DMS 273 (cell line): ENCODE data around the gene CDON.

Source experiments
- DNase-seq: peaks from one replicate; lab custom pipeline; 2025; ENCODE audit not compliant: unreplicated experiment; lab: John Stamatoyannopoulos, UW

CDON gene

DNA sequence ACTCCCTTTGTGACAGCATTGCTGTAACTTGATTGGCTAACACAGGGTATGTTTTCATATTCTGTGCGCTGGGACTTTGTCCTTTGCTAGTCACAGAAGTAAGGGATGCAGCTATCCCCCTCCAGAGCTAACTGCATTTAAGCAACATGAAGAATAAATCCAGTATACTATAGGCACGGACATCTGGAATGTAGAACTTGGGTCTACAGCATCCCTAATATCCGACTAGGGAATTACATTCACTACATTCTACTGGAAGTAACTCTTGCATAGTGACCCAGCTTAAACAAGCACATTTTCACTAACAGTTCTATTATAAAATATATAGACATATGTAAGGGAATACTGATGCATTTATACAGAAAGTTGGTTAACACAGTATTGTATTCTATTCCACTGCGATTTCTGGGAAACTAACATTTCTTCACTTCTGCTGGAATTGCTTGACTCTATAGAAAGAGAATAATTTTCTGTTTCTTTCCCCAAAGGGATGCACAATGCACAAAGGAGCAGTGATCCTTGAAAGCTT lies 103.7 kb downstream of the CDON start:
- DNase-seq: no peak

DNA sequence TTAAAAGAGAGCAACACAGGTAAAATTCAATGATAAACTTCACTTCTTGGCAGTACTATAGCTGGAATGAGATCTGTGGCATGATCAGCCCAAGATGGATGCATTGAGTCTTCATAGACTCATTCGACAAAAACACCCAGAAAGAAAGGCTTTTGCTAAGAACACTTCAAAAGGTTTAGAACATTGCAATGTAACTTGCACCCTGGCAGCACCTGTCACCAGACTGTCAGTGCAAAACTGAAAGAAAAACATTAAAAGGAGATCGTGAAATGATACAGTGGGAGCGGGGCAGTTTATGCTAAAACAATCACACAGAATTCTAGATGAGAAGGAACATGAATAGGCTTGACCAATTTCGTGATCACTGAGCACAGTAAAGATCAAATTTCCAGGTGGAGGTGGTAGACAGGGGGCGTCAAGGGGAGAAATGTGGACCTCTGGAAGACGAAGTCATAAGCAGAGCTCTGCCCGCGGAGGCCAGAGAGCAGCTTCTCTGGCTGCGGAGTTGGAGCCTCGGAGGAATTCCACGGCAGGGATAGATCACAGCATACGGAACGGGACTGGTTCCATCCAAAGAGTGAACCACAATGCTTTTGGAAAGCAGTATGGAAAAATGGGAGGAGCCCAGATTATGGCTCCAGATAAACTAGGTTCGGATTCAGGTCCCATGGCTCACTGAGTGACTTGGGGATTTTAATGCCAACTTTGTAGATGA lies 104.9 kb downstream of the CDON start:
- no peak for DNase-seq

DNA sequence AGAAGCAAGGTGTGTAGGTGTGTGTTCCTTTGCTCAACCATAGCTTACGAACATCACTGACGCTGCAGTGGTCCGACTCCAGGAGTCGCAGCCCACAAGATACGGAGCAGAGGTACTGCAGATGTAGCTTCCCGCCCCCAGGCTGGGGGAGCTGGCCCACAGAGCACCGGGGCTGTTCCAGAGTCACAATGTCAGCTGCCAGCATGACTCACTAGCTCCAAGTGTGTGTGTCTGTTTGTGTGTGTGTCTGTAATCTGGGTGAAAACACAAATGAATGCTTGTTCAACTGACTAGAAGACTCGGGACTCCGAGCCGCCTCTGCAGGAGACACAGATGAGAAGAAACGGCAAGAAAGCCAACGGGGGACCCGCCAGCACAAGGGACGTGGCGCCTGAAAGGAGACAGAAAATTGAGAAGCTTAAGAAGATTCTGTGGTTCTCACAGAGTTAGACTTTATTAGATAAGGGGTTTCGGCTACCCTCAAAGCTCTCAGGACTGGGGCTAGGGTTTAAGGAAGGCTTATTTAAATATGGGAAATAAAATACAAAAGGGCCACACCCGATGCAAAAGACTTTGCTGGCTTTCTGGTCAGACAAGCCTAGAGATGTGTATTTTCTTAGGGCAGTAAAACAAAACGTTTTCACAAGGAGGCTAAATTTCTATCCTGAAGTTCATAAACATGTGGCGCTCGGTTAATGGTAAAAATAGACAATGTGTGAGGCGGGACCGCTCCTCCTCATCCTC lies 106.1 kb downstream of the CDON start:
- no peak for DNase-seq

DNA sequence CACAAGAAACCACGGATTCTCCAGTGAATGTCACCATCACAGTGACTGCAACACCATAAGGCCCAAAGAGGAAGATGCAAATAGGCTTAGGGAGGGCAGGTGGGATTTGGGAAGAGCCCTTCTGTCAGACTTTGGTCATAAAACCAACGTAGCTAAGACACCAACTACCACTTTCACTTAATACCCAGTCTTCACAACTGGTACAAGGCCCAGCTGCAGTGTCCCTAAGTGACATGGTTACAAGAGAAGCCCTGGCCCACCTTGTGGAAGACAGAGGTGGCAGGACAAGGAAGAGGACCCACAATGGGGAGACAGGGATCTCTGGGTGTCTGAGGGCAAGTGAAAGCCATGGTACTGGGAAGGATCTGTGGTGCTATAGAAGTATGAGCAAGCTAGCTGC lies 106.8 kb downstream of the CDON start:
- DNase-seq: no peak

DNA sequence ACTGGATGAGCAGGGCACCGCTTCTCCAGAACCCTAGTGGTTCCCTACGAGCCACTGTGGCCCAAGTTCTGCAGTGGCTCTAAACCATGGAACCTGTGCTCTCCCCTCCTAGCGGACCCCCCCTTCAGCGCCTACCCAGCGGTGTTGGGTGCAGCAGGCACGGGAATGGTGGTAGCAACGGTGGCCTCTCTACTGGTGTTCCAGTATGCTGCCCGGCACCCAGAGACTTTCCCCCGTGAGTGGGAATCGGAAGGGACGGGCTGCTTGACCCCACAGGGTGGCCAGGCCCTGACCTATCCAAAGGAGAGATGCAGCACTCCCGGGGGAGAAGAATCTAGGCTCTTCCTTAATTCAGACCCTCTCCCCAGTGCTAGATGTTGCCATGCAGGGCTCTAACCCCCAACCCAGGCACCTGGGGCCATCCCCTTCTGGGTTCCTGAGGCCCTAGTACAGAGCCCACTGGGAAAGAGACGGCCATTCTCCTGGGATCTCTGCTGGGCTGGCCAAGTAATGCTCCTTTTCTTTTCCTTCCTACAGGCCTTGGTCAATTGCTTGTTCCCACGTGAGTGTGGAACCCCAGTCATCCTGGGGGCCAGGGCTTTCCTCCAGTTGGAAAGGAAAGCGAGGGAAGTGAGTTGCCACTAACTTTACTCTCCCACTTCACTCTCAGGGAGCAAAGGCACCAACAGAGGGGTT lies 107.6 kb downstream of the CDON start:
- DNase-seq: no peak

DNA sequence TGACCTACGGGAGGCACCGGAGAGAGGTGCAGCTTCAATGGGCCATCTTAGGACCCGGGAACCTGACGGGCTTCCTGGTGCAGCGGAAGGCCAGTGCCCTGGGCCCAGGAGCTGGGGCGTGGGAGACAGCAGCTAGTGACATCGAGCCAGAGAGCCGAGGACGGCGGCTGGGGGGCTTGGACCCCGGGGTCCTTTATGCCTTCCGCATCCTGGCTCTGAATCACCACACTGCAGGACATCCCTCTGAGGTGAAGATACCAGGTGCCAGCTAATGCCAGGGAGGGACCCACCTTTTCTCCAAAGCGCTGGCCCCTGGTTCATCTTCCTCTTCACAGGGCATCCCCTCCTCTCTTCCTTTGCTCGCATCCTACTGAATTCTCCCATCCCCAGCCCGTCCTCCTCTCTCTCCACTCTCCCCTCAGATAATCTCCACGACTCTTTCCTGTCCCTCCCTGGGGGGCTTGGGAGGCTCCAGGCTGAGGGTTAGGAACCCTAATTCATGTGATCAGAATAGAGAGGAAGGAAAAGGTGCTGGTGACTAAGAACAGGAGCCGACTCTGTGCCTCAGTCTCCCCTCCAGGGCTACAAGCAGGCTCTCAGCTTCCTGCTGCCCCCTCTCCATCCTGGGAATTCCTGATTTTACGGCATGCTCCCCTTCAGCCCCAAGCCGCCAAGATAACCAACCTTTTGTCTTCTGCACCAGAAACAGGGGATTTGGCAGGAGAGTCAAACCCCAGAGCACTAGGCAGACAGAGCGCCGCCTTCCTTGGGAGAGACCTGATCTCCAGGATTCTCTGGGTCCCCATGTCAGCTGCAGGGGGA lies 108.3 kb downstream of the CDON start:
- no peak for DNase-seq

DNA sequence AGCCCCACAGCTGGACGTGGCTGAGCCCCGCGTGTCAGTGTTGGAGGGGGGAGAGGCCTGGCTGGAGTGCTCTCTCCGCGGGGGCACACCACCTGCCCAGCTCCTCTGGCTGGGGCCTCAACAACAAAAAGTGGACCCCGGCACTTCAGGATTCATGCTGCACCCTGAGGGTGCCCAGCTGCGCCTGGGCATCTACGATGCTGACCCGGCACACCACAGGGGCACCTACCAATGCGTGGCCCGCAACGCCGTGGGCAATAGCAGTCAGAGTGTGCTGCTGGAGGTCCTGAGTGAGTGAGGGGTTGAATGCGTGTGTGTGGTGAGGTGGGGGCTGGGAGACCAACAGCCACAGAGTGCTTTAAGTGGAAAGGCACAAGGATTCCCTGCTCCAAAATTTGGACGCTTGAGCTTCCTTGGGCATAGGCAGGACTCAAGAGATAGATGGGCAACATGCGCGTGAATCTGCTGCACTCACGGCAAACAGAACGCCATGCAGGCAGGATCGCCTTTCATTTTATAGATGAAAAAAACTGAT lies 109.2 kb downstream of the CDON start:
- no peak for DNase-seq

DNA sequence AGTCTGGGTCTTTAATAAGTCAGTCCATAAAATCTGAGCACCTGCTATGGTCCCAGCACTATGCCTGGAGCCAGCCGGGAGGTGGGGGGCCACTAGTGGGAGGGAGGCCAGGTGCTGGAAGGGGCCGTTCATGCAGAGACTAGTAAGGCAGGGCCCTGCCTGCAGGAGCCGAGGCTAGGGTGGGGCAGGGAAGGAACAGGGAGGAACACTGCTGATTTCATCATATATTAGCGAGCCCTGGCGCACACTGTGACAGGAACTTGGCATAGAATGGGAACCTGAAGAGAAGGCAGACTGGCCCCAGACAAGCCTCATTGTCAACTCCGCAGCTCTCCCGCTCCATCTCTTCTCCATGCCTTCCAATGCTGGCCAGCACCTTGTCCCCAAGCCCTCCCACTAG lies 109.7 kb downstream of the CDON start:
- DNase-seq: peak; percentile 43

DNA sequence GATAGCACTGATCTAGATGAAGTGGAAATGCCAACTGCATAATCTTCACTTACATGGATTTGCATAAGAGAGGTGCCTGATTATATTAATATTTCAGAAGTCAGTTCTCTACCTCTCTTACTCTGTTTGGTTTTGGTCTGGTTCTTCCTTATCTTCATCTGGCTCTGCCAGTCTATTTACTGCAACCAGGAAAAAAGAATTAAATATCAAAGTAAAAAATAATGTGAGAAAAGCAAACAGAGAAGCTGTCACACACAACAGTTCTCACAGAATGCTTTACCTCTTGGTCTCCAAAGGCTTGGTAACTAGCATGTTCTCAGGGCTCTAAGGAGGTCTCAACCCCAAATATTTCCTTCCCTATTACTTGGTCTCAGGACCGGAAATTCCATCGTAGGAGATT lies 110.1 kb downstream of the CDON start:
- DNase-seq: no peak

DNA sequence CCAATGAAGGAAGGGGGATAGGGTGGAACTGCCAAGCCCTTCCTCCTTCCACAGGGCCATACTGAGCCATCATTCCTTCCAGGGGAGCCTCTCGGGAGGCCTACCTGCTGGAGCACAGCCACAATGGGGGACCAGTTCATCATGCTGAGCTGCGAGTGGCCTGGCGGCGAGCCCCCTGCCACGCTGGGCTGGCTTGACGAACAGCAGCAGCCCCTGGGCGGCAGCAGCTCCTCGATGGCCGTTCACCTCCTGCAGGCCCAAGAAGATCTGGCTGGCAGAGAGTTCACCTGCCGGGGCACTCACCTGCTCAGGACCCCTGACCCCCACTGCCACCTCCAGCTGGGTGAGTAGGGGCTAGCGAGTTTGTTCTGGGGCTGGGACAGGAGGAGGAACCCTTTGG lies 110.9 kb downstream of the CDON start:
- no peak for DNase-seq

DNA sequence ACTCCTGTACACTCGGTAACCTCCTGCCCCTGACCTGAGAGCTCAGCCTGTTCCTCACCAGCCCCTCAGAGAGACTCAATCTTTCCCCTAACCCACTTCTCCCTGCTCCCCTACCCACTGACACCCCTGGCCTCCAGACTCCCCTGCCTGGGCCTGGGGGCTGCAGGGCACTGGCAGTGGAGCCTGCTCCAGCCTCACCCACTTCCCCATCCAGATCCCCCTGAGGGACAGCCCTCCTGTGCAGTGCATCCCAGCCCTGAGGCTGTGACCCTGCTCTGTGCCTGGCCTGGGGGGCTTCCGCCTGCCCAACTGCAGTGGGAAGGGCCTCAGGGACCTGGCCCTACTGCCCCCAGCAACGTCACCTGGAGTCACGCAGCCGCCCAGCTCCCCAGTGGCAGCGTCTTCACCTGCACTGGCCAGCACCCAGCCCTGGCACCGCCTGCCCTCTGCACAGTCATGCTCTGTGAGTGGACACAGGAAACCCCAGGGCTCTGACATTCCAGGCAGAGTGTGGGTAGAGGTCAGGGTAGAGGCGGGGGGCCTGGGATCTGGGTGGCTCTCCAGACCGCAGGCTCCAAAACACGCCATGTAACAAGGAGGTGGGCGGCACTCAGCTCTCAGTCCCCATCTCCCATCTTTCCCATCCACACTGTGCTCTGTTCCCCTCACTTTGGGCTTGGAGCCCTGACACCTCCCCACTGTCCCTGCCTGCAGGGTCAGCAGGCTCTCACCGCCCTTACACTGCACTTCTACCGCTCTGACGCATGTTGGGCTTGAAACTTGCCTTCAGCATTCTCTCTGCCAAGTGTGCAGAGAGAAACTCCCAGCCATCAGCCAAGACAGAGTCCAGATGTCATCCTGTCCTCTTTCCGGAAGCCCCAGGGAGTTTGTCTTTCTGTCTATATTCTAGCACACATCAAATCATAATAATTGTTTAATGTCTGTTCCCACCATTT lies 111.7 kb downstream of the CDON start:
- no peak for DNase-seq

DNA sequence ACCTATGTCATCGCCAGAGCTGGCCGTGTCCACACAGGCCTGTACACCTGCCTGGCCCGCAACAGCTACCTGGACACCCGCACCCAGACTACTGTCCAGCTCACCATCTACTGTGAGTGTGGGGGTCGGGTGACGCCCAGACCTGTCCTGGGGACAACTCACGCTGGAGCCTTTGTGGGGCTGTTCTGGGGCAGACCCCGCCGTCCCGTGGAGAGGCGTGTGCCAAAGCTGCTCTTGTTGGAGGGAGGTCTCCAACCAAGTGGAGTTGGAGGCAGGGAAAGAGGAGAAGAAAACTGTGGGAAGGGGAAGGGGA lies 112.5 kb downstream of the CDON start:
- no peak for DNase-seq

DNA sequence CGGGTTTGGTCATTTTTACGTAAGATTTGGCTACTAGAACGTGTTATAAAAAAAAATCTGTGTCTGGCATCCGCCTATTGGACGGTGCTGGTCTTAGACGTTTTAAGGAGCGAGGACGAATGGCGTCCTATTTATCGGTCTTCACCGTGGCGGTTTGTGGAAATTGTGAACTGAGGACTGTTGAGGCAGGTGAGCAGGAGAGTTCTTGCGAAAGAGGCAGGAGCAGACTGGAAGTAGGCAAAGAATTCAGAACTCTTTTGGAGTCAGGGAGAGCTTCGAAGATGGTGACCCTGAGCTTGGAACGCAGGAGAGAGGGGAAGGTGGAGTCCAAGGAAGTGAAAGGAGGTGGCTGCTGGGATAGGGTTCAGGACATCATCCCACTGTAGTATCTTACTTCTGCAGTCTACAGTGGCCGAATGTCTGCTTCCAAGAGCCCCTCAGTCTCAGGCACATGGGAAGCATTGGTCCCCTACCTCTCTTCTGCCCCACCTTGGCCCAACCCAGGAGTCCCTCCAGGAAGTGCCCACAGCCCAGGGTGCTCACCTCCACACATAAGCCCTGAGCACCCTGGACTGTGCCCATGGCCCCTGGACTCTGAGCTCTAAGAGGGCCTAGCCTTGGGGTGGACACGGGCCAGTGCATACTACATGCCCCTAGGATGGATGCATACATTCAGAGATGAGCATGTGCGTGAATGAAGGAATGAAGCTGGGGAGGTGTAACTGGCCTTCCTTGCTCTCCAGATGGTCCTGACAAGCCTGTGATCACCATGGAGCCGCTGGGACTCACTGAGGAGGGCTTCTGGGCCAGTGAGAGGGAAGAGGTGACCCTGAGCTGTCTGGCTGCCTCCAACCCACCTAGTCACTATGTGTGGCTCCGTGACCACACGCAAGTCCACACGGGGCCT lies 113.1 kb downstream of the CDON start:
- DNase-seq: no peak

DNA sequence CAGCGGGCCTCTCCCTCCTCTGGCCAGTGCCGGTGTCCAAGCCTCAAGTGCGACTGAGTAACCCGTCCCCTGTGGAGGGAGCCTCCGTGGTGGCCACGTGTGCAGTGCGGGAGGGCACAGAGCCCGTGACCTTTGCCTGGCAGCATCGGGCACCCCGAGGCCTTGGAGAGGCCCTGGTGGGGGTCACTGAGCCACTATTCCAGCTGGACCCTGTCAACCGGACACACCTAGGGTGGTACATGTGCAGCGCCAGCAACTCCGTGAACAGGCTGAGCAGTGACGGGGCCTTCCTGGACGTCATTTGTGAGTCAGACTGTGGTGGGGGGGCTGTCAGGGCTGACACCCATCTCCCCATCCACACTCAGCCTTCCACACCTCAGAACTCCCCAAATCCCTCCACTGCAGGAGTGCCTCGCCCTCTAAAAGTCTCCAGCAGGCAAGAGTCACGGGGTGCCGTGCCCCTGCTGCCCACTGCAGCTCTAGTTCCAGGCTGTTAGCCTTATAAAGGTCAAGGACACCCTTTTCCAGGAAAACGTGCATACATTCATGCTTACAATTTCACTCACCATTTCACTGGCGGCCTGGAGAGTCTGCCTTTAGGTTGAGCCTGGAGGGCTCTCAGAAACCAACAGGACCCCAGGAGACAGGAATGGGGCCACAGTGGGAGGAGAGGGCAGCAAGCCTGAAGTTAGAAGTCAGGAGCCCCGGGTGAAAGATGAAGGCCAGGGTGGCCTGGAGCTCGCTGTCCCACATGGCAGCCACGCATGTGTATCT lies 114.2 kb downstream of the CDON start:
- DNase-seq: no peak

DNA sequence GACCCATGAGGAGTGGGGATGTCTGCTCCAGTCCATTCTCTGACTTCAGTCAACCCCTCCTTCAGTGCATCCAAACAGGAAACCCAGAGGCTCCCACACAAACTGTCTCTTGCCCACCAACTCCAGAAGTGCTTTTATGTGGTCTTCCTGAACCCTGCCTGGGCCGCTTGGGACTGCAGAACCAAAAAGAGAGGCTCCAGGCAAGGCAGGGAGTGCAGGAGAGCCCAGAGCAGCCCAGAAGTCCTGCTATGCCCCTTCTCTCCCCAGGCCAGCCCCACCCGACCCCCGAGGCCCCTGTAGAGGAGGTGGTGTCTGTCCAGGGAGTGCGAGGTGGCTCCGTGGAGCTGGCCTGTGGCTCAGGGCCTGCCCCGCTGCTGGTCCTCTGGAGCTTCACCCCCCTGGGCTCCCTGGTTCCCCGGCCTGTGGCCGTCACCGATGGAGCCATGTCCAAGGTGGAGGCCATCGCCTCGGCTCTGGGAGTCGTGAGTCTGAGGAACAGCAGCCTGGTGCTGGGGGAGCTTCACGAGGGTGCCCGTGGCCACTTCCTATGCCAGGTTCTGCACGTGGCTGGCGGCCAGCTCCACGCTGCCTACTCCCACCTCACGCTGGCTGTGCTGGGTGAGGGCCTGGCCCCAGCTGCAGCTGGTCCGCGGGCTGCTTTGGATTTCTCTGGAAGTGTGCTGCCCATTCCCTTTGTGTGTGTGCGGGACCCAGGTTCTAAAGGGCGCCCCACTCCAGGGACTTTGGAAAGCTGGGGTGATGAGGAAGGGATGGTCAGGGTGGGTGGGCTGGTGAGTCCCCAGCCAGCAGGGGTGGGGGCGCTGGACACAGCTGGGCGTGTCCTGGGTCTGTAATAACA lies 115.0 kb downstream of the CDON start:
- no peak for DNase-seq

DNA sequence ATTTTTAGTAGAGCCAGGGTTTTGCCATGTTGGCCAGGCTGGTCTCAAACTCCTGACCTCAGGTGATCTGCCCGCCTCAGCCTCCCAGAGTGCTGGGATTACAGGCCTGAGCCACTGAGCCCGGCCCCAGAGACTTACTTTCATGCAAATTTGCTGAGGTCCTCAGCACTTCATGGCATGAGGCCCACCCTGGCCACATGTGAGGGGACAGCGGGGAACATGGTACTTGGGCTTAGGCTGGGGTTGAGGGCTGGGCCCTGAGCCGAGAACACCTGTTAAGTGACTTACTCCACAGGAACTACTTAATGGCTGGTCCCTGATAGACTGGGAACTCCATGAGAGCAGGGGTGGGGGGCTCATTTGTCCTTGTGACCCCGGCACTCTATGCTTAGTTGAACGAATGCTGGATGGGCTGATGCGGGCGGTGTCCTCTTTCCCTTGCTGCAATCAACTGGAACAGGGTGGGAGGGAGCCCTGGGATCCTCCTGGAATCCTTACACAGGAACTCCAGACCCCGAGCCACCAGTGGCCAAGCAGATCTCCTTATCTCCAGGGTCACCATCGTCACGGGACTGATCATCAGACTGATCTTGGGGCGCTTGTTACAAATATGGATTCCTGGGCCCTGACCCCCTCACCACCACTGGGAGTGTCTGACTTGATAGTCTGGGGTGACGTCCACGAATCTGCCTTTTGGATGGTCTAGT lies 115.8 kb downstream of the CDON start:
- DNase-seq: no peak
